ENCODE results near the gene PYROXD2.

DNA sequence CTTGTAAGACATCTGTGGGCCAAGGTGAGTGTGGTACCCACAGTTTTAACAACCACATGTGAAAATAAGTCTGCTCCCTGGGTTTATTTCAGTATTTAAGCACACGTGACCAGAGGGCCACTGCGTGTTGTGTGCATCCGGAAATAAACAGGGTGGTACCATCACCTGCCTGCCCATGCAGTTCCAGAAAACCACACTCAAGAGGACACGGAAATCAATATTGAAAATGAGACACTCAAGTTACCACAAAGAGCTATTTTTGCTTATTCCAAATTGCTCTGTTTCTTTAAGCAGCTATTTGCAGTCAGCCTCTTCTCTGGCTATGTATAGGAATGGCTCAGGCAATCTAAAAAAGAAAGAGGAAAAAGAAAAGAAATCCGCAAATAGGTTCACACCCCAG, 75.2 kb downstream of the PYROXD2 start:
- TF ChIP-seq, protein P1, sequence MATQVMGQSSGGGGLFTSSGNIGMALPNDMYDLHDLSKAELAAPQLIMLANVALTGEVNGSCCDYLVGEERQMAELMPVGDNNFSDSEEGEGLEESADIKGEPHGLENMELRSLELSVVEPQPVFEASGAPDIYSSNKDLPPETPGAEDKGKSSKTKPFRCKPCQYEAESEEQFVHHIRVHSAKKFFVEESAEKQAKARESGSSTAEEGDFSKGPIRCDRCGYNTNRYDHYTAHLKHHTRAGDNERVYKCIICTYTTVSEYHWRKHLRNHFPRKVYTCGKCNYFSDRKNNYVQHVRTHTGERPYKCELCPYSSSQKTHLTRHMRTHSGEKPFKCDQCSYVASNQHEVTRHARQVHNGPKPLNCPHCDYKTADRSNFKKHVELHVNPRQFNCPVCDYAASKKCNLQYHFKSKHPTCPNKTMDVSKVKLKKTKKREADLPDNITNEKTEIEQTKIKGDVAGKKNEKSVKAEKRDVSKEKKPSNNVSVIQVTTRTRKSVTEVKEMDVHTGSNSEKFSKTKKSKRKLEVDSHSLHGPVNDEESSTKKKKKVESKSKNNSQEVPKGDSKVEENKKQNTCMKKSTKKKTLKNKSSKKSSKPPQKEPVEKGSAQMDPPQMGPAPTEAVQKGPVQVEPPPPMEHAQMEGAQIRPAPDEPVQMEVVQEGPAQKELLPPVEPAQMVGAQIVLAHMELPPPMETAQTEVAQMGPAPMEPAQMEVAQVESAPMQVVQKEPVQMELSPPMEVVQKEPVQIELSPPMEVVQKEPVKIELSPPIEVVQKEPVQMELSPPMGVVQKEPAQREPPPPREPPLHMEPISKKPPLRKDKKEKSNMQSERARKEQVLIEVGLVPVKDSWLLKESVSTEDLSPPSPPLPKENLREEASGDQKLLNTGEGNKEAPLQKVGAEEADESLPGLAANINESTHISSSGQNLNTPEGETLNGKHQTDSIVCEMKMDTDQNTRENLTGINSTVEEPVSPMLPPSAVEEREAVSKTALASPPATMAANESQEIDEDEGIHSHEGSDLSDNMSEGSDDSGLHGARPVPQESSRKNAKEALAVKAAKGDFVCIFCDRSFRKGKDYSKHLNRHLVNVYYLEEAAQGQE (IDR thresholded peaks at IDR 0.05; ENCODE audit: borderline replicate concordance in 1 of 2, low read depth in 1 of 2, low read length in 2 of 2) = no peak
- TF ChIP-seq POLR2A (IDR thresholded peaks at IDR 0.05; ENCODE audit: insufficient read depth in 1 of 2, low read depth in 2 of 2, low read length in 2 of 2) (no peak), TBP (CRISPR knock-in tag; IDR thresholded peaks at IDR 0.05) (no peak), ZNF629 (CRISPR knock-in tag; conservative IDR thresholded peaks at IDR 0.05) (no peak), RFX5 (IDR thresholded peaks at IDR 0.05; ENCODE audit: low read depth, low read length) (no peak), HOXD1 (CRISPR knock-in tag; IDR thresholded peaks at IDR 0.05) (no peak)
